ENCODE measurements around the gene UGT1A10.

GRCh38 chr2:233756429-233757081, 120.3 kb downstream of the UGT1A10 start:
- TF ChIP-seq HSF1 (IDR thresholded peaks at IDR 0.05; ENCODE audit: low read depth, low read length) (no peak), REST (IDR thresholded peaks at IDR 0.05; ENCODE audit: low read depth, low read length) (no peak), CTCF (IDR thresholded peaks at IDR 0.05 in 2 of 3, conservative IDR thresholded peaks at IDR 0.05 in 1 of 3; ENCODE audit: control insufficient read depth in 2 of 3, extremely low read depth in 1 of 3, insufficient read depth in 1 of 3, low read depth in 3 of 3, low read length in 3 of 3) (no peak), CHD2 (IDR thresholded peaks at IDR 0.05; ENCODE audit: borderline replicate concordance, low read depth, low read length) (no peak), MXI1 (IDR thresholded peaks at IDR 0.05; ENCODE audit: low read depth, low read length) (no peak), EED (IDR thresholded peaks at IDR 0.05; ENCODE audit: low read depth) (no peak), POLR2A (IDR thresholded peaks at IDR 0.05; ENCODE audit: low read depth, low read length) (no peak), ZZZ3 (IDR thresholded peaks at IDR 0.05; ENCODE audit: control insufficient read depth, insufficient read length, low read depth) (no peak)

Data from GM12878 (cell line).